B cell (primary cell): ENCODE measurements around the gene VSTM2A. TPM values are rescaled to one million over a fixed set of nuclear protein-coding genes. Genes with fewer than 3 reads are reported as not detected.

Experiments
- ATAC-seq: fragments of 200-7000 bp; cut with Tn5 transposase; one replicate; pipeline ENCODE4 v1.10.0; 2021; ENCODE audit warnings: low read depth, mild to moderate bottlenecking, moderate number of reproducible peaks, moderate library complexity
- CTCF ChIA-PET: fragments of 350-600 bp; sonication (Branson Sonifier 250); formaldehyde crosslinking; loops from one replicate; lab custom pipeline; 2021; ENCODE audit warnings: antibody characterized with exemption, inconsistent platforms; lab: Charles Lee
- POLR2A ChIA-PET: fragments of 350-600 bp; sonication (Branson Sonifier 250); formaldehyde crosslinking; loops from one replicate; lab custom pipeline; 2021; ENCODE audit warnings: antibody characterized with exemption; lab: Charles Lee
- DNase-seq: peaks from one replicate; pipeline ENCODE4 v3.0.0; 2013
- H2AFZ ChIP-seq: 2 replicates; pipeline ENCODE4 v1.6.1; 2012; ENCODE audit warnings: mild to moderate bottlenecking, low read depth, low read length; ENCODE audit not compliant: insufficient read depth, poor library complexity, severe bottlenecking
- H3K27ac ChIP-seq, 2 donors: 1 replicate in 1 of 2; 2 replicates in 1 of 2; pipeline ENCODE4 v1.5.1; 2012 to 2013; ENCODE audit warnings: low read length in 2 of 2, mild to moderate bottlenecking in 2 of 2, moderate library complexity in 1 of 2
- H3K27me3 ChIP-seq, 4 experiments: fragments of 200-600 bp in 1 of 4; sonication (generic) in 1 of 4; replicated peaks in 1 of 4; 1 replicate in 2 of 4; 2 replicates in 2 of 4; pipeline versions ENCODE4 v1.6.1 to v1.7.0; 2013 to 2016; ENCODE audit warnings: low read length in 3 of 4, mild to moderate bottlenecking in 2 of 4, mixed read lengths in 1 of 4, moderate library complexity in 1 of 4; ENCODE audit not compliant: insufficient read depth in 4 of 4, control insufficient read depth in 3 of 4; ENCODE audit errors: control extremely low read depth in 1 of 4
- H3K36me3 ChIP-seq, 2 experiments: replicated peaks in 1 of 2; 1 replicate in 1 of 2; 2 replicates in 1 of 2; pipeline versions ENCODE4 v1.6.1 to v1.7.1; 2013; ENCODE audit warnings: low read length in 1 of 2; ENCODE audit not compliant: insufficient read depth in 2 of 2, control insufficient read depth in 1 of 2; ENCODE audit errors: control extremely low read depth in 1 of 2, extremely low read depth in 1 of 2
- H3K4me1 ChIP-seq, 2 donors: fragments of 200-600 bp in 1 of 2; sonication (generic) in 1 of 2; 1 replicate in 1 of 2; 2 replicates in 1 of 2; pipeline versions ENCODE4 v1.5.1 to v1.6.1; 2013 to 2017; ENCODE audit warnings: low read length in 2 of 2; ENCODE audit not compliant: control insufficient read depth in 2 of 2, insufficient read depth in 2 of 2
- H3K4me2 ChIP-seq: replicated peaks from 2 replicates; pipeline ENCODE3; 2012; ENCODE audit warnings: mild to moderate bottlenecking, low read depth, low read length; ENCODE audit not compliant: poor library complexity, severe bottlenecking
- H3K4me3 ChIP-seq, 5 experiments: fragments of 200-600 bp in 1 of 5; sonication (generic) in 1 of 5; 1 replicate in 3 of 5; 2 replicates in 2 of 5; pipeline versions ENCODE4 v1.5.1 to v1.7.0; 2011 to 2016; ENCODE audit warnings: low read length in 4 of 5, mild to moderate bottlenecking in 4 of 5, low read depth in 2 of 5, control low read depth in 1 of 5, moderate library complexity in 1 of 5; ENCODE audit not compliant: insufficient read depth in 1 of 5; ENCODE audit errors: control extremely low read depth in 1 of 5, extremely low read depth in 1 of 5
- H3K79me2 ChIP-seq: fragments of 200-600 bp; sonication (generic); one replicate; pipeline ENCODE4 v1.6.0; 2016; ENCODE audit warnings: low read length; ENCODE audit not compliant: control insufficient read depth, insufficient read depth
- H3K9ac ChIP-seq: fragments of 200-600 bp; sonication (generic); 2 replicates; pipeline ENCODE4 v1.6.1; 2017; ENCODE audit warnings: mild to moderate bottlenecking, low read length, moderate library complexity
- H3K9me3 ChIP-seq, 3 donors: one replicate each; pipeline versions ENCODE4 v1.6.1 to v1.7.1; 2013; ENCODE audit warnings: low read length in 2 of 3; ENCODE audit not compliant: control insufficient read depth in 2 of 3, insufficient read depth in 1 of 3; ENCODE audit errors: control extremely low read depth in 1 of 3
- H4K20me1 ChIP-seq: 2 replicates; pipeline ENCODE4 v1.6.0; 2012; ENCODE audit warnings: mild to moderate bottlenecking, low read length; ENCODE audit not compliant: insufficient read depth, control insufficient read depth, poor library complexity, severe bottlenecking
- H3K27ac Mint-ChIP-seq: one replicate; pipeline ENCODE4 v1.8.0; 2021; ENCODE audit warnings: mixed read lengths
- H3K27me3 Mint-ChIP-seq: one replicate; pipeline ENCODE4 v1.8.0; 2021; ENCODE audit warnings: mixed read lengths
- H3K4me1 Mint-ChIP-seq: one replicate; pipeline ENCODE4 v1.8.0; 2021; ENCODE audit warnings: mixed read lengths
- H3K4me3 Mint-ChIP-seq: one replicate; pipeline ENCODE4 v1.8.0; 2021; ENCODE audit warnings: mixed read lengths
- H3K9me3 Mint-ChIP-seq: one replicate; pipeline ENCODE4 v1.8.0; 2022; ENCODE audit warnings: mixed read lengths; ENCODE audit not compliant: insufficient read depth
- CTCF ChIP-seq: fragments of 200-600 bp; IDR thresholded peaks from one replicate; pipeline ENCODE4 v1.8.0; 2022; ENCODE audit warnings: antibody characterized with exemption, mild to moderate bottlenecking
- EZH2 ChIP-seq: IDR thresholded peaks from 2 replicates; pipeline ENCODE4 v1.6.1; 2012; ENCODE audit warnings: borderline replicate concordance, low read depth, mild to moderate bottlenecking, moderate library complexity, low read length; ENCODE audit not compliant: insufficient read depth, poor library complexity, severe bottlenecking
- WGBS: methylation state at CpG from one replicate; pipeline ENCODE4 v1.1.5; 2013; ENCODE audit warnings: missing lambda C conversion rate; ENCODE audit not compliant: insufficient coverage; 5-methylcytosine and 5-hydroxymethylcytosine counted together
- intact Hi-C: fragments of 100-400 bp; cut with micrococcal nuclease; formaldehyde crosslinking; loops from one replicate; pipeline ENCODE4 v1.10.0; 2022
- polyA plus RNA-seq: library from polyadenylated mRNA; depleted of rRNA; stranded (reverse); fragments of >200 nt; gene quantifications from 2 replicates; pipeline ENCODE4 v1.2.3, GENCODE V29; 2012
- total RNA-seq, 2 donors: library from RNA; stranded (reverse); fragments of 120-200 nt in 1 of 2; gene quantifications; 1 replicate in 1 of 2; 2 replicates in 1 of 2; pipeline versions ENCODE4 v1.2.3 to v1.2.4, GENCODE V29; 2013 to 2022

Gene VSTM2A
- total and polyA plus RNA-seq, 2 donors (not counting 1 experiment from before 2014, with no cell fraction given), result not detected

- ATAC-seq (no peak), DNase-seq (no peak)
- intact Hi-C loops, result no loop called here
- ChIA-PET CTCF (no interaction called here), POLR2A (no interaction called here)
- Mint-ChIP-seq H3K27ac (no peak overlapping the region), H3K9me3 (no peaks in the 10 kb centered on the region), H3K27me3 (no peaks in the 10 kb centered on the region), H3K4me3 (no peak overlapping the region), H3K4me1 (no peaks in the 10 kb centered on the region)
- H3K27me3 ChIP-seq, result no peaks in the 10 kb centered on the region
- no peaks in the 10 kb centered on the region for H4K20me1 ChIP-seq
- no peaks in the 10 kb centered on the region for H3K4me1 ChIP-seq
- no peak overlapping the region for H3K4me2 ChIP-seq
- TF ChIP-seq CTCF, result no peak
- TF ChIP-seq EZH2, result no peak
- no peak overlapping the region for H3K27ac ChIP-seq
- H3K36me3 ChIP-seq, result no peaks in the 10 kb centered on the region
- H3K9me3 ChIP-seq, result peaks cover 0 to 6% (median 0%) of the 10 kb centered on the region in 3 donors
- no CpG with 5 or more reads among the region's 1 CpG for WGBS
- no peaks in the 10 kb centered on the region for H3K79me2 ChIP-seq
- no peak overlapping the region for H3K4me3 ChIP-seq
- H3K9ac ChIP-seq, result no peak overlapping the region
- no peak overlapping the region for H2AFZ ChIP-seq
Measured at GRCh38 chr7:54559401-54559800, 17.2 kb downstream of the VSTM2A start.

- no peak for TF ChIP-seq CTCF
- TF ChIP-seq EZH2, result no peak
- H3K36me3 ChIP-seq, result no peaks in the 10 kb centered on the region
- DNase-seq (no peak), ATAC-seq (no peak)
- H3K9me3 ChIP-seq, result peaks cover 0 to 5% (median 0%) of the 10 kb centered on the region in 3 donors
- POLR2A ChIA-PET, result no interaction called here
- Mint-ChIP-seq H3K4me3 (no peak overlapping the region), H3K27me3 (no peaks in the 10 kb centered on the region), H3K9me3 (peaks cover 2% of the 10 kb centered on the region), H3K4me1 (no peaks in the 10 kb centered on the region), H3K27ac (no peak overlapping the region)
- H2AFZ ChIP-seq, result no peak overlapping the region
- no peak overlapping the region for H3K9ac ChIP-seq
- no peak overlapping the region for H3K27ac ChIP-seq
- no peaks in the 10 kb centered on the region for H3K27me3 ChIP-seq
- no peaks in the 10 kb centered on the region for H4K20me1 ChIP-seq
- intact Hi-C loops, result no loop called here
- no peak overlapping the region for H3K4me3 ChIP-seq
- WGBS, result no CpG with 5 or more reads among the region's 2 CpGs
- CTCF ChIA-PET, result no interaction called here
- no peaks in the 10 kb centered on the region for H3K4me1 ChIP-seq
- no peaks in the 10 kb centered on the region for H3K79me2 ChIP-seq
- no peak overlapping the region for H3K4me2 ChIP-seq
Measured at GRCh38 chr7:54560198-54560597, 18.0 kb downstream of the VSTM2A start.
